ENCODE data around the gene MEF2D. TPM values are rescaled to one million over a fixed set of nuclear protein-coding genes. Genes with fewer than 3 reads are reported as not detected.

The MEF2D gene
- total RNA-seq, 1 donor from 2014 or later = 10.6 TPM

- no peak for DNase-seq (ENCODE audit: low read depth)
- H3K4me3 ChIP-seq (ENCODE audit: low read depth, low read length) = no peak overlapping the region
- TF ChIP-seq CTCF (conservative IDR thresholded peaks at IDR 0.05; ENCODE audit: low read depth, low read length) = no peak
These were observed 8.3 kb upstream of the MEF2D start for GRCh38 chr1:156508955-156509234.

- DNase-seq (ENCODE audit: low read depth) = no peak
- no peak for TF ChIP-seq CTCF (conservative IDR thresholded peaks at IDR 0.05; ENCODE audit: low read depth, low read length)
- no peak overlapping the region for H3K4me3 ChIP-seq (ENCODE audit: low read depth, low read length)
These were observed 7.8 kb upstream of the MEF2D start for GRCh38 chr1:156508205-156508954.

GRCh38 chr1:156506450-156506849, 5.9 kb upstream of the MEF2D start:
- DNase-seq (ENCODE audit: low read depth) = no peak
- TF ChIP-seq CTCF (conservative IDR thresholded peaks at IDR 0.05; ENCODE audit: low read depth, low read length) = no peak
- H3K4me3 ChIP-seq (ENCODE audit: low read depth, low read length) = no peak overlapping the region

- TF ChIP-seq CTCF (conservative IDR thresholded peaks at IDR 0.05; ENCODE audit: low read depth, low read length) = no peak
- H3K4me3 ChIP-seq (ENCODE audit: low read depth, low read length) = peak overlapping the region; percentile 51
- no peak for DNase-seq (ENCODE audit: low read depth)
These were observed 5.2 kb upstream of the MEF2D start for GRCh38 chr1:156505679-156506298.

- TF ChIP-seq CTCF (conservative IDR thresholded peaks at IDR 0.05; ENCODE audit: low read depth, low read length) = no peak
- H3K4me3 ChIP-seq (ENCODE audit: low read depth, low read length) = peak overlapping the region; percentile 51
- DNase-seq (ENCODE audit: low read depth) = peak; percentile 88
These were observed 4.5 kb upstream of the MEF2D start for GRCh38 chr1:156504821-156505678.

- DNase-seq (ENCODE audit: low read depth) = no peak
- no peak for TF ChIP-seq CTCF (conservative IDR thresholded peaks at IDR 0.05; ENCODE audit: low read depth, low read length)
- peak overlapping the region; percentile 51 for H3K4me3 ChIP-seq (ENCODE audit: low read depth, low read length)
These were observed 3.9 kb upstream of the MEF2D start for GRCh38 chr1:156504438-156504813.
